ENCODE results near the gene RAB40C.

RAB40C gene

GRCh38 chr16:591231-591630, 1.4 kb downstream of the RAB40C start:
- in situ Hi-C loops (cut with HindIII; ENCODE audit: low sequenced_read_pairs), result no loop called here
- no peak for TF ChIP-seq CTCF (IDR thresholded peaks at IDR 0.05; ENCODE audit: low read depth, low read length, missing control alignments)
- DNase-seq (ENCODE audit: low read depth), result no peak
- peak overlapping the region; percentile 82 for H3K4me3 ChIP-seq (ENCODE audit: low read depth, low read length)

GRCh38 chr16:591892-592517, 2.1 kb downstream of the RAB40C start:
- no peak for DNase-seq (ENCODE audit: low read depth)
- TF ChIP-seq CTCF (IDR thresholded peaks at IDR 0.05; ENCODE audit: low read depth, low read length, missing control alignments), result no peak
- H3K4me3 ChIP-seq (ENCODE audit: low read depth, low read length), result no peak overlapping the region
- in situ Hi-C loops (cut with HindIII; ENCODE audit: low sequenced_read_pairs), result no loop called here

DNA sequence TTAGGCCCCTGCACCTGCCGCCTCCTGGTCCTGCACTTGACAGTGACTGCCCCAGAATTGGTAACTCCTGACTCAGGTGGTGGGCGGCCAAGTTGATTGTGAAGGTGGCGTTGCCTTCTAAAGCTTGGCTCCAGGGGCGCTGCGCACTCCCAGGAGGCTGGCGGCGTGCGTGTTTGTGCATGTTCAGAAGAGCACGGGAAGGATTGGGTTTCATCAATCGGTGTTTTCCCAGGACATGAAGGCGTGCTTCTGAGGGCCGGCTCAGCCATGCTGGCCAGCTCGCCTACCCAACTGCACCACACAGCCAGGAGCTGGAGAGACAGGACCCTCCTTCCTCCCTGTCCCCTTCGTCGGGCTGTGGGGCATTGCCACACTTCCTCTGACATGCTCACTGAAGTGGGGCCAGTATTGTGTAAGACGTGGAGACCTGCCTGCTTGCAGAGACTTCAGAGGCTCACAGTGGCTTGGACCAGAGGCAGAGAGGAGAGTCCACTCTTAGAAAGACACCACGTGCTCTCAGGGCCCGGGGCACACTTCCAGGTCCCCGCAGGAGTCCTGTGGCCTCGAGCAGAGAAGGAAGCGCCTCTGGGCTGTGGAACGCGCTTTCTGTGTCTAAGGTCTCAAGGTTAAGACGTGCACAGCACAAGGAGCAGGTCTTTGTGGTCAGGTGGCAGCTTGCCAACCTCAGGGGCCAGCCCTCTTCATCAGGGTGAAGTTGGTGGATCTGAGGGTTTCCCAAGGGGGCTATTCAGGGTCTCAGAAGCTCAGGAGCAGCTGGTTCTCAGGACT, 2.8 kb downstream of the RAB40C start:
- no peak for TF ChIP-seq CTCF (IDR thresholded peaks at IDR 0.05; ENCODE audit: low read depth, low read length, missing control alignments)
- no peak overlapping the region for H3K4me3 ChIP-seq (ENCODE audit: low read depth, low read length)
- no peak for DNase-seq (ENCODE audit: low read depth)
- in situ Hi-C loops (cut with HindIII; ENCODE audit: low sequenced_read_pairs), result no loop called here

DNA sequence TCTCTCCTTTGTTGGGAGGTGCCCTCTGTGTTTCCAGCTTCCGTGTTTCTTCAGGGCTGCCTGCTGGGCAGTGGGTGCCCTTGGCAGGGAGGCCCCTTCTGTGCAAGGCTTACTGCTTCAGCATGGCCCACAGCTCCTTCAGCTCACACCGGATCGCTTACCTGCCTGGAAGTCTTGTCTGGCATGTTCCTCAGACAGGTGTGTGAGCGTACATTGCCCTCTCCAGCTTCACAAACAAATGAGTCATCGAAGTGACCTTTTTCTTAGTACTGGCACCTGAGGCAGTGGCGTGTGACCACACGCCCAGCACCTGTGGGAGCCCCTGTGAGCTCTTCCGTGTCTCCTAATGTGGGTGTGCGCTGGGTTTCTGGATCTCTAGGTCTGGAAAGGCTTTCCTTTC, 3.5 kb downstream of the RAB40C start:
- in situ Hi-C loops (cut with HindIII; ENCODE audit: low sequenced_read_pairs), result no loop called here
- TF ChIP-seq CTCF (IDR thresholded peaks at IDR 0.05; ENCODE audit: low read depth, low read length, missing control alignments), result no peak
- DNase-seq (ENCODE audit: low read depth), result no peak
- H3K4me3 ChIP-seq (ENCODE audit: low read depth, low read length), result no peak overlapping the region

GRCh38 chr16:593807-594206, 3.9 kb downstream of the RAB40C start:
- in situ Hi-C loops (cut with HindIII; ENCODE audit: low sequenced_read_pairs), result no loop called here
- TF ChIP-seq CTCF (IDR thresholded peaks at IDR 0.05; ENCODE audit: low read depth, low read length, missing control alignments), result no peak
- H3K4me3 ChIP-seq (ENCODE audit: low read depth, low read length), result no peak overlapping the region
- no peak for DNase-seq (ENCODE audit: low read depth)

DNA sequence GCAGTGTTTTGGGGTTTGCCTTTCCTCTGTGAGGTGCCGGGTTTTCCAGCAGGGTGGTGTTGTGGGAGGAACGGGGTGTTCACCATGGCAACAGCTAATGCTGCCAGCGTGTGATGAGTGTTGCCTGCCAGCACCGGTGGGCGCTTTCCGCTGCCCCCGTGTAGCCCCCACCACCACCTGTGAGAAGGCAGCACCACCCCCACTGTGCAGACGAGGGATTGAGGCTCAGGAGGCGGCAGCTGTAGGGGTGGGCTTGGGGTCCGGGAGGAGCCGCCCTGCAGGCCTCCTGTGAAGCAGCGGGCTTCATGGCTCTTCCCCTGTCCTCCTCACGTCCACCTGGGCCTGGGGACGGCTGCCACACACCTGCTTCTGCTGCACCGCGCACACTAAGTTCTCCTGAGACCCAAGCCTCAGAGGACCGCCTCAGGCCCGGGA, 5.2 kb downstream of the RAB40C start:
- DNase-seq (ENCODE audit: low read depth), result no peak
- H3K4me3 ChIP-seq (ENCODE audit: low read depth, low read length), result no peak overlapping the region
- in situ Hi-C loops (cut with HindIII; ENCODE audit: low sequenced_read_pairs), result no loop called here
- TF ChIP-seq CTCF (IDR thresholded peaks at IDR 0.05; ENCODE audit: low read depth, low read length, missing control alignments), result no peak
